Measurements from ENCODE around the gene ZSCAN21. TPM values are rescaled to one million over a fixed set of nuclear protein-coding genes. Genes with fewer than 3 reads are reported as not detected.
"Not testable (repeated sequence)": the region's sequence is repeated elsewhere in the genome, so short reads cannot be mapped to it uniquely, and the experiment has no call there.

The ZSCAN21 gene
- 12.6 TPM for polyA plus RNA-seq (2013, experiment 1 of 2; ENCODE audit: insufficient read length)
- polyA plus RNA-seq (2013, experiment 2 of 2; ENCODE audit: insufficient read length) = 11.2 TPM

GRCh38 chr7:100049441-100050291 lies at the start of gene ZSCAN21:
ZSCAN21 (plus strand) TSS chr7:100049774; CDS start chr7:100057007, 7,233 bp downstream.
- DNase-seq = peak; percentile 86

GRCh38 chr7:100000239-100000638 lies 49.3 kb upstream of the ZSCAN21 start:
- no peak for DNase-seq

GRCh38 chr7:100003711-100004661 lies 45.6 kb upstream of the ZSCAN21 start:
- DNase-seq = no peak

- DNase-seq = no peak
Observed at GRCh38 chr7:100007887-100008286, 41.7 kb upstream of the ZSCAN21 start.

- no peak for DNase-seq
Observed at GRCh38 chr7:100008525-100008924, 41.0 kb upstream of the ZSCAN21 start.

GRCh38 chr7:100009952-100010351 lies 39.6 kb upstream of the ZSCAN21 start:
- not testable (repeated sequence) for DNase-seq

- DNase-seq = no peak
Observed at GRCh38 chr7:100010901-100011300, 38.7 kb upstream of the ZSCAN21 start.

GRCh38 chr7:100011516-100011915 lies 38.1 kb upstream of the ZSCAN21 start:
- no peak for DNase-seq

- not testable (repeated sequence) for DNase-seq
Observed at GRCh38 chr7:100012385-100013327, 36.9 kb upstream of the ZSCAN21 start.

- no peak for DNase-seq
Observed at GRCh38 chr7:100013328-100013676, 36.3 kb upstream of the ZSCAN21 start.

GRCh38 chr7:100015232-100016214 lies 34.1 kb upstream of the ZSCAN21 start, which contains the start of gene ZKSCAN1:
ZKSCAN1 (plus strand) TSS chr7:100015596; CDS start chr7:100023507, 7,911 bp downstream.
- DNase-seq = peak; percentile 94

- DNase-seq = no peak
Observed at GRCh38 chr7:100016215-100016901, 33.2 kb upstream of the ZSCAN21 start.

- no peak for DNase-seq
Observed at GRCh38 chr7:100017300-100017699, 32.3 kb upstream of the ZSCAN21 start.

GRCh38 chr7:100017875-100018274 lies 31.7 kb upstream of the ZSCAN21 start:
- DNase-seq = no peak

GRCh38 chr7:100019908-100020307 lies 29.7 kb upstream of the ZSCAN21 start:
- no peak for DNase-seq

GRCh38 chr7:100021297-100021696 lies 28.3 kb upstream of the ZSCAN21 start:
- DNase-seq = no peak

GRCh38 chr7:100022621-100023020 lies 27.0 kb upstream of the ZSCAN21 start:
- DNase-seq = no peak

- DNase-seq = no peak
Observed at GRCh38 chr7:100023526-100023925, 26.0 kb upstream of the ZSCAN21 start.

GRCh38 chr7:100024020-100024619 lies 25.5 kb upstream of the ZSCAN21 start:
- DNase-seq = no peak

GRCh38 chr7:100027197-100027596 lies 22.4 kb upstream of the ZSCAN21 start:
- DNase-seq = no peak
